ENCODE measurements around the gene ACADM.
"Not testable (repeated sequence)": the region's sequence is repeated elsewhere in the genome, so short reads cannot be mapped to it uniquely, and the experiment has no call there.

The ACADM gene

DNA sequence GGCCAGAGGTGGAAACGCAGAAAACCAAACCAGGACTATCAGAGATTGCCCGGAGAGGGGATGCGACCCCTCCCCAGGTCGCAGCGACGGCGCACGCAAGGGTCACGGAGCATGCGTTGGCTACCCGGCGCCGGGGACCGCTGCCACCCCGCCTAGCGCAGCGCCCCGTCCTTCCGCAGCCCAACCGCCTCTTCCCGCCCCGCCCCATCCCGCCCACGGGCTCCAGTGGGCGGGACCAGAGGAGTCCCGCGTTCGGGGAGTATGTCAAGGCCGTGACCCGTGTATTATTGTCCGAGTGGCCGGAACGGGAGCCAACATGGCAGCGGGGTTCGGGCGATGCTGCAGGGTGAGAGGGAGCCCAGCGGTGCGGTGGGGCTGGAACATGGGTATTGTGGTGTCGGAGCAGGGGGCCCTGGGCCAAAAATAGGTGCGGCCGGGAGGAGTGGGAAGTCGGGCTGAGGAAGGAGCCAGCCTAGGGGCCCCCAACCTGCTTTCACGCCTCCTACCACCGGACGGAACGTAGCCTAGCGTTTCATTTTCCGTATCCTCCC lies at the start of gene ACADM:
Gene ACADM (plus strand): TSS at position 238 of the 551 bp plus-strand sequence. CDS start 79 bp downstream, at position 317.
- peak; percentile 92 for DNase-seq

DNA sequence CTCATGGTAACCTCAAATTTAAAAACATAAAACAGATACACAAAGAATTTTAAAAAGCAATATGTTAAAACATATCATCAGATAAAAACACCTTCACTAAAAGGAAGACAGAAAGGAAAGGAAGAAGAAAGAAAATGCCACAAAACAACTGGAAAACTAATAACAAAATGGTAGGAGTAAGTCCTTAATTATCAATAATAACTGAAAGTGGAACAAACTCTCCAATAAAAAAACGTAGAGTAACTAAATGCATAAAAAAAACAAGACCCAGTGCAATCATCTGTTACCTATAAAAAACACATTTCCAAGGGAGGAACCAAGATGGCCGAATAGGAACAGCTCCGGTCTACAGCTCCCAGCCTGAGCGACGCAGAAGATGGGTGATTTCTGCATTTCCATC lies 47.1 kb upstream of the ACADM start:
- DNase-seq: no peak

DNA sequence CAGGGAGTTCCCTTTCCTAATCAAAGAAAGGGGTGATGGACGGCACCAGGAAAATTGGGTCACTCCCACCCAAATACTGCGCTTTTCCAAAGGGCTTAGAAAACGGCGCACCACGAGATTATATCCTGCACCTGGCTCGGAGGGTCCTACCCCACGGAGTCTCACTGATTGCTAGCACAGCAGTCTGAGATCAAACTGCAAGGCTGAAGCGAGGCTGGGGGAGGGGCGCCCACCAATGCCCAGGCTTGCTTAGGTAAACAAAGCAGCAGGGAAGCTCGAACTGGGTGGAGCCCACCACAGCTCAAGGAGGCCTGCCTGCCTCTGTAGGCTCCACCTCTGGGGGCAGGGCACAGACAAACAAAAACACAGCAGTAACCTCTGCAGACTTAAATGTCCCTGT lies 46.5 kb upstream of the ACADM start:
- not testable (repeated sequence) for DNase-seq

DNA sequence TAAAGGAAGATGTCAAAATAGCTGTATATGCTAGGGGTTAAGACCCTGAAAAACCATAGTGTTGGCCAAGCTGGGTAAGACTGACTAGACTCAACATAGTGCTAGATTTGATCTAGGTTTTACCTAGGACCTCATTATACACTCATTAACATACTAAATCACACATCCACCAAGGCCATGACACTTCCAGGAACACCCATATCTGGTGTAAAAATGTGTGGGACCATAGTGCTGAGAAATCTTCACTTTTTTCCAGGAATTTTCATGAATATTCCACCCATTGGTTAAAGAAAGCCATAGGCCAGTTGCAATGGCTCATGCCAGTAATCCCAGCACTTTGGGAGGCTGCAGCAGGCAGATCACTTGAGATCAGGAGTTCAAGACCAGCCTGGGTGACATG lies 34.0 kb upstream of the ACADM start:
- DNase-seq: no peak

DNA sequence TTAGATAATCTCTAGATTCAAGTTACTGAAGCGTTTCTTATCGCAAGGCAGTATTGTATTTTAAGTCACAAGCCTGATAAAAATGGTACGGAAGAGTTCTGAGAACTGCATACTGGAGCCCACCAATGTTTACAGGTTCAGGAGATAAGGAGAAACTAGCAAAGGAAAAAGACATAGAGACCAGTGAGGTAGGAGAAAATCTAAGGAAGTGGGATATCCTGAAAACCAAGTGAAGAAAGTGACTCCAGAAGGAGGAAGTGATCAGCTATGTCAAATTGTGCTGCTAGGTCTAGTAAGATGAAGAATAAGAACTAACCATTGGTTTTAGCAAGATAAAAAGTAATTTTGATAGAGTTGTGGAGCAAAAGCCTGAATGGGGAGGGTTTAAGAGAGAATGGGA lies 31.0 kb upstream of the ACADM start:
- no peak for DNase-seq

DNA sequence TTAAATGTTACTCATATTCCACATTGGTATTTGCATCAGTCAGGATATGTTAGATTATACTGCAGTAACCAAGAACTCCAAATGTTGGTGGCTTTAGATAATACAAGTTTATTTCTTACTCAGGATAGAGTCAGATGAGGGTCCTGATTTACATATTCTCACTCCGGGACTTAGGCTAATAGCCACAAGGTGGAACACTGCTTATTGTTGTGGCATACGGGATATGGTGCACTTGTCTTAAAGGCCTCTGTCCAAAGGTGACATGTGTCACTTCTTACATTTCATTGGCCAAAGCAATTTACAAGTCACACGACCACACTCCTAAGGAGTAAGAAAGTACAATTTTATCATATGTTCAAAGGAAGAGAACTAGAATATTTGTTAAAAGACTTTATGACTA lies 28.5 kb upstream of the ACADM start:
- no peak for DNase-seq

DNA sequence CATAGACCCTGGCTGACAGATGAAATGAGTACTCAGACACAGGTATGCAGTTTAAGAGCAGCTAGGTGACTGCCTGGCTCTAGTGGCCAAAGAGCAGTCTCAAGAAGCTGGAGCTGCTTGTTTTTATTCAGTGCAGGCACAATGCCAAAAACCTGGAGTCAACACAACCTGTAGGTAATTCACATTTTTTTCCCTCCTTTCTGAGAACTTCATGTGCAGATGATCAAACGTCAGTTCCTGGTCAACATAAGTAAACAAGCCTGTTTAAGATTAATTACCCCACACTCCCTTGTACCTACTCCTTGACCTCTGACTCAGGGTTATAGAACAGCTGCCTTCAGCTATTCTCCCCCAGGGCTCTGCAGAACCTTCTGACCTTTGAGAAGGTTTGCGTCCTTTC lies 17.3 kb upstream of the ACADM start:
- no peak for DNase-seq

DNA sequence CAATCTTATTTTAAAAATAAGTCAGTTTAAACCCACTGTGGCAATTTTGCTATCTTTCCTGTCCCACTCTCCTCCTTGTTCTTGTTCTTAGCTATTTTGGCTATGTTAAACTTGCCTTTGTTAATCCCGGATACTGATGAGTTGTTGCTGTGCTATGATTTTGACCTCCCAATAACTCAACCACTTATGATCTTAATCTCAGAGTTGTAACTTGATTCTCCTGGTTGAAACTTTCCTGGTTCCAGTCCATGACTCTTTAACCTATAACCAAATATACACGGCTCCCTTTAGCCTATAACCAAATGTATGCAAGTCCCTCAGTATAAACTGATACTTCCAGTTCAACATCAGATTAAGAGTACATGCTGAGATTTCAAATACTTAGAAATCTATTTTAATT lies 15.6 kb upstream of the ACADM start:
- no peak for DNase-seq

DNA sequence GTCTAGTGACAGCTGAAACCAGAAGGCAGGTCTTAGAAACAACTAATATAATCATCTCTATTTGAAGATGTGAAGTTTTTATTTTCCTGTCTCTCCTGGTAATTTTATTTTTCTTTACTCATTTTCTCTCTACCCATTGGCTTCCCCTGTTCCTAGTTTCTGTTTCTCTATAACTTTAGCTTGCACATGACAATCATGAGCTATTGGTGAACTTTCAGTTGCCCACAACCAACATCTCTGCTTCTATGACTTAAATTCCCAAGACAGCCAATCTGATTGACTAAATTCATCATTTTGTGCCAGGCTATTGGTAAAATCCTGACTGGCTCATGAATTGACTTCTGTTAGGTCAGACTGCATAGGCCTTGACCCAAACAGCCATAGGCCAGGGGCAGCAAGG lies 13.7 kb upstream of the ACADM start:
- no peak for DNase-seq

DNA sequence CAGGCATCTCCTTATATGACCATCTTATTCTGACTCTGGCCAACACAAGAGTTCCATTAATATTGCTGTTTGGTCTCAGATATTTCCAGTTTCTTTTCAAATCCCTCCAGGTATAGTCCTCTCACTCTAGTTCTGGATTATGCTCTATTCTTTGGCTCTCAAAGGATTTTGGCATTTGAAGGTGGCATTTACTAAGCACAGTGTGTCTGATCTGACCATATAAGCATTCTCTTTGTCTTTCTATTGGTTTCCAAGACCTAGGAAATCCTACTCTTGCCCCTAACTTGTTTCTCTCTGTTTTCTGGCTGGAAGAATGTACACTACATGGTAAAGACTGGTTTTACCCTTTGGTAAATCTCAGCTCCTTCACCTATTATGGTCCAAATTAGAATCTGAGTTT lies 12.7 kb upstream of the ACADM start:
- no peak for DNase-seq

DNA sequence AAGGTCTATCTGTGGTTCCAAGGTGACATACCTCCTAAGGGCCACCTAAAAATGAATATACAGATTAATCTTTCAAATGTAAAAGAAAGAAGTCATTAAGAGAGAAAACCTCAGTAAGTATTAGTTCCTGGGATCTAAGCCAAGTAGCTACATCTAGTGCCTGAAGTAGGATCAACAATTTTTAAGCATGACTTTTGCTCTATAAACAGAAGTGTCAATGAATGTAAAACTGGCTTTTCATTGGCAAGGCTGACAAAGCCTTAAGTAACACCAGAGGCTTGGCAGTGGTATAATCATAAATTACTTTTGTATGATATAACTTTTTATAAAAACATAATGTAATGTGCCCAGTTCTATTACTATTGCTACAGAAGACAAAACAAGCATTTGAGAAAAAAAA lies 12.2 kb upstream of the ACADM start:
- DNase-seq: no peak

DNA sequence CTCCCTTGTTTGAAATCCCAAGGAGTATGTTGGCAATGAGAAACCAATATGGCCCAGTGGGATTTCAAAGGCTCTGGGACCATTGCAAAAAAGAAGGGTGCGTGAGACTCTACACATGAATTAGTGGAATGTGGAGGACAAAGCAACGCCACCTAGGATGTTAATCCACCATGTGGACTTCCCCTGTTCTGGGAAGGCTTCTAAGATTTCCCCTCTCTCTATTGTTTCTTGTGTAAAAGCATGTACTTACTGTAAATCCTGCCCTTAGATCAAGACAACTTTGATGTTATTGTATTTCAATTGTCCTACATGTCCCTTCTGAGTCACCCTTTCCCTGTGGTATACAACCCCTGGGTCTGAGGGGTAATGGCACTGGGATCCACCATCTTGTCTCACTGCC lies 4.7 kb upstream of the ACADM start:
- no peak for DNase-seq

DNA sequence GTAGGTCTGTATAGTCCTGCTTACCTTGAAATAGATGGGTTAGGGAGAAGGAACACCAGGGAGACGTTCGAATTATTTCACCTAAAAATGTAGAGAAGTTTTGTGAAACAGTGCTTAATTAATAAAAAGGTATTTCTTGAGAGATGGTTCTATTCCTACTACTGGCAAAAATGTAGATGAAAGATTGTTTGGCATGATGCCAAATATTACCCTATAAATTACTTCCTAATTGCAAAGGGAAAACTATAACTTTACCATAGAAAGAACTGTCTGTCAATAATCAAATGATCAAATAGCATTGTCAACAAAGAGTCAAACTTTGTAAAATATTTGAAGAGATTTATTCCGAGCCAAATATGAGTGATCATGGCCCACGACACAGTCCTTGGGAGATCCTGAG lies 4.2 kb upstream of the ACADM start:
- DNase-seq: no peak

DNA sequence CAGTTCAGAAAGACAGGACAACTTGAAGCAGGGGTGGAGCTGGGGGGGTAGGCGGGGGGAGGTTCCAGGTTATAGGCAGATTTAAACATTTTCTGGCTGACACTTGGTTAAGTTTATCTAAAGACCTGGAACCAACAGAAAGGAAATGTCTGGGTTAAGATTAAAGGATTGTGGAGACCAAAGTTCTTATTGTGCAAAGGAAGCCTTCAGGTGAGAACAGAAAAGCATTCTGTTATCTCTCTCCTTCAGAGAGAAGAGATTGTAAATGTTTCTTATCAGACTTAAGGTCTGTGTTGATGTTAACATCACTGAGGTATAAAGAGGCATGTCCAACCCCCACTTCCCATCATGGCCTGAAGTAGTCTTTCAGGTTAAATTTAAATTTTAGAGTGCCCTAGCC lies 3.7 kb upstream of the ACADM start:
- DNase-seq: no peak

DNA sequence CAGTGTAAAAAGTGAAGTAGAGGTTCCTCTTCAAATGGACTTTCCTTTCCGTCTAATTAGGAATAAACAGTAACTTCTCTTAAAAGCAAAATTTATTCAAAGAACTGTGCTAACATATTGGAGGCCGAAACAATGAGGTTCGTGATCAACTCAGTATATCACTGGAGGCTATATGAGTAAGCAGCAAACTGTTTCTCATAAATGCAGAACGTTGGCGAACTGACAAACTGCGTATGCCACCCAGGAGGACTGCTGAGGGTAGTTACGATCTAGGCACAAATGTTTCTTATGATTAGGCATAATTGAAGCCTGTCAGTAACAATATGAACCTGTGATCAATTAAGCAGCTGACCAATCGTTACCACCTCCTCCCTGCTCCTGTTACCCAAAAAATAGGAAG lies 2.3 kb upstream of the ACADM start:
- DNase-seq: not testable (repeated sequence)

DNA sequence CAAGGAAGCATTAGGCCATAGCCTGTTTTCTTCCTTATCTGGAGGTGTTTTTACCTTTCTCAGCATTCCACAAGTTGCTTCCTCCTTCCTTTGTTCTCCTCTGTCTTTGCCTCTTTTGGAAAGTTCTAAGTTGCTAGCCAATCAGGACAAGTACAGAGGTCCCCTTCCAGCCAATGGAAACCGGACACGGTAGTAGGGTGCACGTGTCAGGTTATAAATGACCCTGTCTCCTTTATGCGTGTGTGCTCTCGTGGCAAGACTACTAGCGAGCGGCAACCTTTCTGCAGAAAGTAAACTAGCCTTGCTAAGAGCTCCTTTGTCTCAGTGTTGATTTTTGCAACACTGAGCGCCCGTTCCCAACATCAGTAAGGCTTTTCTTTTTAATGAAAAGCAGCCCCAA lies 1.5 kb upstream of the ACADM start:
- no peak for DNase-seq

DNA sequence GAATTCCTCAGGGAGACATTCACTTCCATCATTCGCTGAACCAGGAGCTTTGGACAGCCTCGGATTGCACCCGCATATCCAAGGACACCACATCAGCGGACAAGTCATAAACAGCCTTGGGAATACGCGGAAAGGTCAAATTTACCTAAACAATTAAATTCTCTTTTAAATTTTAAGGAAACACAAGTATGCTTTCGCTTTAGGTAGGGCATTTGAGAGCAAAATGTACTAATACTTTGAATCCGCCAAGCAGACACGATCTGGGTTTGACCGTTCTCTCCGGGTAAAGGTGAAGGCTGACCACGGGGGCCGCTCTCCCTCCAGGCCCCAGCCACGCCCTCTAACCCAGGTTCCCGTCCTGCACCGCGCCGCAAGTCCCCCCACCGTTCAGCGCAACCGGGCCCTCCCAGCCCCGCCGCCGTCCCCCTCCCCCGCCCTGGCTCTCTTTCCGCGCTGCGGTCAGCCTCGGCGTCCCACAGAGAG lies 479 bp upstream of the ACADM start:
- DNase-seq: peak; percentile 92

DNA sequence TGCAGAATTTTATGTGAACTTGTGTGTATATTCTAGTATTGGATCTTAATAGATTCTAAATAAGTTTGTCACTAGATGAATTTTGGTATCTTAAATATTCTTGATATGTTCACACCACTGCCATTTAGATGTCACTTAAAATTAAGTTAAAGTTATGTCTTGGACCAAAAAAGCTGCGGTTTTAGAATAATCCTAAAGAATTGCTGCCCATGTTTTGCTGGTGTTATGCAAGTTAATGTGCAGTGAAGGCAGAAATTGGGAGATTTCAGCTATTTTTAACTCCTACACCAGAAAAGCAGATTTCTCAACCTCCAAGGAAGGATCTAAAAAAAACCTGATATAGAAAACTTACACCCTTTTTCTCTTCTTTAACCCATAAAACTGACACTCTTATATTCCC lies 757 bp downstream of the ACADM start:
- DNase-seq: no peak

DNA sequence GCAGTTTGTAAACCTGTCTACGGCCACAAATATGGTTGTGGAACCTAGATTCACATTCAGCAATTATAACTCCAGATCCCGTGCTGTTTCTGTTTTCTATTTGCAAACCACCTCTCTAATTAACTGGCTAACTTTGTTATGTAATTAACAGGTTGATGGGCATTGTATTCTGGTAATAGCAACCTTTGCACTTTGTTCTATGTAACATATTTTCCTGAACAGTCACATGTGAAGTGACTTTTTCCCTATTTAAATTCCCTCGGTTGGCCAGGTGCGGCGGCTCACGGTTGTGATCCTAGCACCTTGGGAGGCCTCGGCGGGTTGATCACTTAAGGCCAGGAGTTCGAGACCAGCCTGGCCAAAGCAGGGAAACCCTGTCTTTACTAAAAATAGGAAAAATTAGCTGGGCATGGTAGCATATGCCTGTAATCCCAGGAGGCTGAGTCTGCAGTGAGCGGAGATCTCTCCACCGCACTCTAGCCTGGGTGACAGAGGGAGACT lies 1.4 kb downstream of the ACADM start:
- no peak for DNase-seq

DNA sequence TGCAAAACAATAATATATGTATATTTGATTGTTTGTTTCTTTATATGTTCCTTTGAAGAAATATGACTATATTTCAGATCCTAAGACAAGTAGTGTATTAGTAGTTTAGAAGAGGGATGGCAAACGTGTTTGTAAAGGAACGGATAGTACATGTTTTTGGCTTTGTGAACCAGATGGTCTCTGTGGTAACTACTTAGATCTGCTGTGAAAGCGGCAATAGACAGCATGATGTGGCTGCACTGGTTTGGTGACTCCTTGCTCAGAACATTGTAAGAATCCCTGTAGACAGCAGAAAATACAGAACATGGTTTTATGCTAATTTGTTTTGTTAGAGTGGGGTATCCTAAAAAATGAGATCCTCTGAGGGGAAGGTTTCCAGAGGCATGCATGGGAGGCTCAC lies 3.1 kb downstream of the ACADM start:
- DNase-seq: no peak

DNA sequence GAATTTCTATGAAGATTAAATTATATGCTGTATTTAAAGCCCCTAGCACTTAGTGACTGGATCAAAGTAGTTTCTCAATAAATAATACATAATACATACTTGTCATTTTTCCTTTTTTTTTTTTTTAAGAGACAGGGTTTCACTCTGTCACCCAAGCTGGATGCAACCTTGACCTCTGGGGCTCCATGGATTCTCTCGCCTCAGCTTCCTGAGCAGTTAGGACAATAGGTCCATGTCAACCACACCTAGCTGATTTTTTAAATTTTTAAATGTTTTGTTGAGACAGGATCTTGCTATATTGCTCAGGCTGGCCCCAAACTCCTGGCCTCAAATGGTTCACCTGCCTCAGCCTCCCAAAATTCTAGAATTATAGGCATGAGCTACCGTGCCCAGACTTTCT lies 5.9 kb downstream of the ACADM start:
- DNase-seq: no peak

DNA sequence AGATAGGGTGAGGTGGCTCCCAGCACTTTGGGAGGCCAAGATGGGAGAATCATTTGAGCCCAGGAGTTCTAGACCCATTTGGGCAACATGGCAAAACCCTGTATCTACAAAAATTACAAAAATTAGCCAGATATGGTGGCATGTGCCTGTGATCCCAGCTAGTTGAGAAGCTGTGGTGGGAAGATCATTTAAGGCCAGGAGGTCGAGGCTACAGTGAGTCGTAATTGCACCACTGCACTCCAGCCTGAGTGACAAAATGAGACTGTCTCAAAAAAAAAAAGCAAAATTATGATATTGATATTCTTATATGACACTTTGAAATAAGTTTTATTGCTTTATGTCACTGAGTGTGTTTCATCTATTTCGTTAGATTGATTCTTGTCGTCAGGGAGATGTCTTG lies 7.4 kb downstream of the ACADM start:
- no peak for DNase-seq

DNA sequence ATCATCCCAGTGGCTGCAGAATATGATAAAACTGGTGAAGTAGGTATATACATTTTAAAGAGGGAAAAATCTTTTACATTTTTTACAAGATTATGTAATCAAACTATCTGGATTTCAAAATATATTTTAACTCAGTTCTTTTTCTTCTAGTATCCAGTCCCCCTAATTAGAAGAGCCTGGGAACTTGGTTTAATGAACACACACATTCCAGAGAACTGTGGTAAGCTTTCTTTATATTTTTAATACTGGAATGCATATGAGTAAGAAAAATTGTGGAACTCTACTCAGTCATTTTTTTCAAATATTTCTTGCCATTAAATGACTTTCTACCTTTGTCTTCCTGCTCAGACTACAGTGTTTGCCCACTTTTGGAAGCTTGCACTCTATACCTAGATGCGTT lies 8.2 kb downstream of the ACADM start:
- no peak for DNase-seq

DNA sequence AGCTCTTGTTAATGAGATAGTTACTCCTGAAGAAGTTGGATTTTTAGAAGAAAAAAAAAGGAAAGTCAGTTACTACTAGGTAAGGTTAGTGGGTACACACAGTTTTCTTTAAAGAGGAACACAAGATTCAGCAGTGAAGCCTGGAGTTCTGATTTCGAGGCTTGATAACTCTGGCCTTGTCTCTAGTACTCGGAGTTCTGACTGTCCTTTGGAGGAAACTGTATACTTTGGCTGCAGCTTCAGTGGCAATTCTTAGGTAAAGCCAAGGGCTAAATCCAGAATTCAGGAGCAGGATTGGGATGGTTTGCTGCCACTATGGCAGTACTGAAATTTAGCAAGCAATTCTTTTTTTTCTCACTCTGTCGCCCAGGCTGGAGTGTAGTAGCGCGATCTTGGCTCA lies 9.2 kb downstream of the ACADM start:
- DNase-seq: no peak

DNA sequence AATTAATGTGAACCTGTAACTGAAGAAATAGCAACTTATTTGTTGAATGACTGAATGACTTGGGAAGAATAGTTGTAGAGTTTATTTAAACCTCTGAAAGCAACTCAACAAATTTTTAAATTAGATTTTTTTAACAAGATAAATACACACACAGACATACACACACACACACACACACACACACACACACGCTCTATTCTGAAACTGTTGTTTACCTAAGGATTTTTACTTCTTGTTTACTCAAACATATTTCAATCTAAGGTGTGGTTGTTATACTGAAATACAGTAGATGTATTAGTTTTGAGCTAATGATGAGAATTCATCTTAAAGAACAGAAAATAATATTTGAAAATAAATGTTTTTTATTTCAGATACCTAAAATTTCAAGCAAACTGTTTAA lies 11.5 kb downstream of the ACADM start:
- no peak for DNase-seq
